Esophagus muscularis mucosa (tissue), 4 donors: ENCODE data around the gene CAMKV.

Experiments
- CTCF ChIP-seq, 3 experiments: fragments of 200-600 bp in 2 of 3; fragments of 450-650 bp in 1 of 3; sonication (generic) in 2 of 3; IDR thresholded peaks; one replicate each; pipeline ENCODE4 v1.5.1; 2017 to 2019; ENCODE audit warnings: antibody characterized with exemption in 3 of 3, mild to moderate bottlenecking in 2 of 3, moderate library complexity in 1 of 3
- EP300 ChIP-seq: sonication (generic); formaldehyde crosslinking; IDR thresholded peaks from one replicate; pipeline ENCODE4 v1.6.1; 2017; ENCODE audit warnings: antibody characterized with exemption
- POLR2A ChIP-seq: fragments of 450-650 bp; IDR thresholded peaks from one replicate; pipeline ENCODE4 v1.6.1; 2017; ENCODE audit warnings: antibody characterized with exemption, moderate library complexity, mild to moderate bottlenecking, low read depth
- POLR2AphosphoS5 ChIP-seq, 2 donors: sonication (generic); formaldehyde crosslinking; IDR thresholded peaks; one replicate each; pipeline ENCODE4 v1.6.1; 2017; ENCODE audit warnings: antibody characterized with exemption in 2 of 2

- TF ChIP-seq CTCF (IDR thresholded peaks at IDR 0.05): no peak
- TF ChIP-seq POLR2A: no peak
- no peak for TF ChIP-seq EP300
- TF ChIP-seq POLR2AphosphoS5 (IDR thresholded peaks at IDR 0.05): no peak
Measured at GRCh38 chr3:49841806-49842205, 27.9 kb downstream of the CAMKV start.
